Uterus (tissue), 2 donors: ENCODE results near the gene NBEA.
"Not testable (repeated sequence)": the region's sequence is repeated elsewhere in the genome, so short reads cannot be mapped to it uniquely, and the experiment has no call there.

Experiments
- POLR2A ChIP-seq, 2 donors: fragments of 450-650 bp; IDR thresholded peaks; one replicate each; pipeline ENCODE4 v1.6.1; 2016; ENCODE audit warnings: antibody characterized with exemption in 2 of 2, mild to moderate bottlenecking in 1 of 2, moderate library complexity in 1 of 2
- TF ChIP-seq, protein P1 (sequence below), 4 experiments: fragments of 200-600 bp in 2 of 4; fragments of 450-650 bp in 2 of 4; sonication (generic) in 2 of 4; IDR thresholded peaks; one replicate each; pipeline ENCODE4 v1.5.1; 2016 to 2019; ENCODE audit warnings: antibody characterized with exemption in 4 of 4, mild to moderate bottlenecking in 2 of 4, moderate library complexity in 1 of 4

DNA sequence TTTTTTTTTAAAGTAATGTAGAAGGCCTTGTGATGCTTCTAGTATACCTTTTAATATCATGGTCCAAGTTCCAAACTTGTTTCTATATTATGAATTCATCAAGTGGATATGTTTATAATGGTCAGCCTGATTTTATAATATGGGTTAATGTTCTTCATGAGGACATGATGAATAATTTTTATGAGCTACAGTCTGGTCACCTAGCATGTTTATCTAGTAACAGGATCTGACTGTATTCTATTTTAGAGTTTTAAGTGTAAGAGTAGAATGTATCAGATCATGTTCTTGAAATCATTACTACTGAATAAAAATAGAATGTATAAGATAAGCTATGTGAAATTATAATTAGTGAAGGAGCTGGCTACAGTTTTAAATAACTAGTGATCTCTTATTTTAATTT, 164.7 kb downstream of the NBEA start:
- not testable (repeated sequence) for TF ChIP-seq POLR2A (IDR thresholded peaks at IDR 0.05)
- TF ChIP-seq, protein P1, sequence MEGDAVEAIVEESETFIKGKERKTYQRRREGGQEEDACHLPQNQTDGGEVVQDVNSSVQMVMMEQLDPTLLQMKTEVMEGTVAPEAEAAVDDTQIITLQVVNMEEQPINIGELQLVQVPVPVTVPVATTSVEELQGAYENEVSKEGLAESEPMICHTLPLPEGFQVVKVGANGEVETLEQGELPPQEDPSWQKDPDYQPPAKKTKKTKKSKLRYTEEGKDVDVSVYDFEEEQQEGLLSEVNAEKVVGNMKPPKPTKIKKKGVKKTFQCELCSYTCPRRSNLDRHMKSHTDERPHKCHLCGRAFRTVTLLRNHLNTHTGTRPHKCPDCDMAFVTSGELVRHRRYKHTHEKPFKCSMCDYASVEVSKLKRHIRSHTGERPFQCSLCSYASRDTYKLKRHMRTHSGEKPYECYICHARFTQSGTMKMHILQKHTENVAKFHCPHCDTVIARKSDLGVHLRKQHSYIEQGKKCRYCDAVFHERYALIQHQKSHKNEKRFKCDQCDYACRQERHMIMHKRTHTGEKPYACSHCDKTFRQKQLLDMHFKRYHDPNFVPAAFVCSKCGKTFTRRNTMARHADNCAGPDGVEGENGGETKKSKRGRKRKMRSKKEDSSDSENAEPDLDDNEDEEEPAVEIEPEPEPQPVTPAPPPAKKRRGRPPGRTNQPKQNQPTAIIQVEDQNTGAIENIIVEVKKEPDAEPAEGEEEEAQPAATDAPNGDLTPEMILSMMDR (IDR thresholded peaks at IDR 0.05), result not testable (repeated sequence)
